ENCODE results near the gene USP53.

- TF ChIP-seq CTCF (IDR thresholded peaks at IDR 0.05; ENCODE audit: poor library complexity) = no peak
- TF ChIP-seq EZH2 (IDR thresholded peaks at IDR 0.05; ENCODE audit: borderline replicate concordance) = no peak
Measured at GRCh38 chr4:119281393-119281792, 68.9 kb downstream of the USP53 start.

Data from hepatocyte (in vitro differentiated cells).